MM.1S (cell line): ENCODE measurements around the gene CACNB3.
"Not testable (repeated sequence)": the region's sequence is repeated elsewhere in the genome, so short reads cannot be mapped to it uniquely, and the experiment has no call there.

Experiments used
- DNase-seq: peaks from one replicate; pipeline ENCODE4 v3.0.0-alpha.2; 2015
- H2AFZ ChIP-seq: fragments of 300-600 bp; sonication (generic); 2 replicates; pipeline ENCODE4 v1.6.0; 2016; ENCODE audit warnings: antibody characterized with exemption, low read length
- H3F3A ChIP-seq: fragments of 300-600 bp; sonication (generic); 2 replicates; pipeline ENCODE4 v1.6.1; 2016; ENCODE audit warnings: mild to moderate bottlenecking, antibody characterized with exemption, low read length, moderate library complexity, mixed read lengths; ENCODE audit not compliant: insufficient read depth
- H3K27ac ChIP-seq: fragments of 300-600 bp; sonication (generic); 2 replicates; pipeline ENCODE4 v1.5.1; 2016; ENCODE audit warnings: mild to moderate bottlenecking, low read length
- H3K27me3 ChIP-seq: fragments of 300-600 bp; sonication (generic); replicated peaks from 2 replicates; pipeline ENCODE4 v1.6.0; 2016; ENCODE audit warnings: low read length; ENCODE audit not compliant: insufficient read depth
- H3K36me3 ChIP-seq: fragments of 300-600 bp; sonication (generic); replicated peaks from 2 replicates; pipeline ENCODE4 v1.6.1; 2016; ENCODE audit warnings: mild to moderate bottlenecking, low read length, mixed read lengths; ENCODE audit not compliant: insufficient read depth
- H3K4me1 ChIP-seq: fragments of 300-600 bp; sonication (generic); 2 replicates; pipeline ENCODE4 v1.6.1; 2016; ENCODE audit warnings: low read length, mixed read lengths
- H3K4me2 ChIP-seq: fragments of 300-600 bp; sonication (generic); 2 replicates; pipeline ENCODE4 v1.6.0; 2016; ENCODE audit warnings: low read depth, low read length
- H3K4me3 ChIP-seq: fragments of 300-600 bp; sonication (generic); 2 replicates; pipeline ENCODE4 v1.5.1; 2016; ENCODE audit warnings: low read length, mixed read lengths
- H3K79me2 ChIP-seq: fragments of 300-600 bp; sonication (generic); 2 replicates; pipeline ENCODE4 v1.6.1; 2016; ENCODE audit warnings: mixed run types, low read length, mixed read lengths
- H3K9ac ChIP-seq: fragments of 300-600 bp; sonication (generic); 2 replicates; pipeline ENCODE4 v1.6.1; 2016; ENCODE audit warnings: low read length, mixed read lengths
- H3K9me2 ChIP-seq: fragments of 300-600 bp; sonication (generic); replicated peaks from 2 replicates; pipeline ENCODE4 v1.6.1; 2016; ENCODE audit warnings: mild to moderate bottlenecking, low read length, mixed read lengths; ENCODE audit not compliant: insufficient read depth
- H3K9me3 ChIP-seq: fragments of 300-600 bp; sonication (generic); replicated peaks from 2 replicates; pipeline ENCODE4 v1.6.1; 2016; ENCODE audit warnings: mild to moderate bottlenecking, low read length, mixed read lengths; ENCODE audit not compliant: insufficient read depth
- H4K20me1 ChIP-seq: fragments of 300-600 bp; sonication (generic); 2 replicates; pipeline ENCODE4 v1.6.1; 2016; ENCODE audit warnings: mild to moderate bottlenecking, low read length, moderate library complexity, mixed read lengths; ENCODE audit not compliant: insufficient read depth
- CTCF ChIP-seq: fragments of 300-600 bp; sonication (generic); IDR thresholded peaks from 2 replicates; pipeline ENCODE4 v1.5.1; 2016; ENCODE audit warnings: antibody characterized with exemption, low read length, mixed read lengths
- EZH2 ChIP-seq: fragments of 300-600 bp; sonication (generic); optimal IDR thresholded peaks from 2 replicates; pipeline ENCODE3; 2017; ENCODE audit warnings: low read depth, mild to moderate bottlenecking, antibody characterized with exemption, low read length, mixed read lengths
- EZH2phosphoT487 ChIP-seq: fragments of 300-600 bp; sonication (generic); IDR thresholded peaks from 2 replicates; pipeline ENCODE4 v1.6.1; 2018; ENCODE audit warnings: antibody characterized with exemption, low read length

The CACNB3 gene

GRCh38 chr12:48869191-48869590 is 50.9 kb downstream of the CACNB3 start:
- H3K9ac ChIP-seq, result no peak overlapping the region
- H4K20me1 ChIP-seq, result no peaks in the 10 kb centered on the region
- no peaks in the 10 kb centered on the region for H3K36me3 ChIP-seq
- H3K9me3 ChIP-seq, result no peaks in the 10 kb centered on the region
- no peak for DNase-seq
- no peak overlapping the region for H3K4me2 ChIP-seq
- H3K9me2 ChIP-seq, result no peaks in the 10 kb centered on the region
- H3F3A ChIP-seq, result no peaks in the 10 kb centered on the region
- H3K4me3 ChIP-seq, result no peak overlapping the region
- H3K79me2 ChIP-seq, result peaks cover 6% of the 10 kb centered on the region; the same call in 1 of the 2 replicates
- H3K4me1 ChIP-seq, result peaks cover 7% of the 10 kb centered on the region
- no peaks in the 10 kb centered on the region for H3K27me3 ChIP-seq
- no peak overlapping the region for H3K27ac ChIP-seq
- TF ChIP-seq CTCF, result no peak
- no peak for TF ChIP-seq EZH2phosphoT487
- no peak for TF ChIP-seq EZH2
- H2AFZ ChIP-seq, result no peak overlapping the region

- Histone ChIP-seq H3K9me3 (no peaks in the 10 kb centered on the region), H3K4me2 (no peak overlapping the region), H3K36me3 (no peaks in the 10 kb centered on the region), H2AFZ (no peak overlapping the region), H3K27me3 (no peaks in the 10 kb centered on the region), H3K9ac (no peak overlapping the region), H3K27ac (no peak overlapping the region), H3K4me3 (no peak overlapping the region), H4K20me1 (no peaks in the 10 kb centered on the region), H3K4me1 (no peaks in the 10 kb centered on the region), H3F3A (no peaks in the 10 kb centered on the region), H3K9me2 (no peaks in the 10 kb centered on the region), H3K79me2 (no peaks in the 10 kb centered on the region)
- TF ChIP-seq CTCF (no peak), EZH2 (no peak), EZH2phosphoT487 (no peak)
- DNase-seq, result no peak
Measured at GRCh38 chr12:48873096-48873495, 54.8 kb downstream of the CACNB3 start.

- DNase-seq, H3K4me1 ChIP-seq, H3K27ac ChIP-seq, H3K9me2 ChIP-seq, H3K36me3 ChIP-seq, H3K27me3 ChIP-seq, H3K79me2 ChIP-seq, H3K4me2 ChIP-seq, H3F3A ChIP-seq, H3K9me3 ChIP-seq, H2AFZ ChIP-seq, H3K9ac ChIP-seq, H4K20me1 ChIP-seq, H3K4me3 ChIP-seq: not testable (repeated sequence)
Measured at GRCh38 chr12:48873534-48873933, 55.2 kb downstream of the CACNB3 start.

- no peaks in the 10 kb centered on the region for H3K4me1 ChIP-seq
- H3K27ac ChIP-seq, result no peak overlapping the region
- TF ChIP-seq EZH2 (no peak), CTCF (no peak), EZH2phosphoT487 (no peak)
- no peak for DNase-seq
- no peak overlapping the region for H3K9ac ChIP-seq
- H3K4me3 ChIP-seq, result no peak overlapping the region
- no peak overlapping the region for H3K4me2 ChIP-seq
- no peaks in the 10 kb centered on the region for H3F3A ChIP-seq
- H3K9me3 ChIP-seq, result no peaks in the 10 kb centered on the region
- H3K79me2 ChIP-seq, result no peaks in the 10 kb centered on the region
- no peaks in the 10 kb centered on the region for H3K9me2 ChIP-seq
- H3K27me3 ChIP-seq, result no peaks in the 10 kb centered on the region
- no peaks in the 10 kb centered on the region for H3K36me3 ChIP-seq
- no peaks in the 10 kb centered on the region for H4K20me1 ChIP-seq
- no peak overlapping the region for H2AFZ ChIP-seq
Measured at GRCh38 chr12:48875944-48876515, 57.7 kb downstream of the CACNB3 start.
